ENCODE results near the gene UVRAG. TPM values are rescaled to one million over a fixed set of nuclear protein-coding genes. Genes with fewer than 3 reads are reported as not detected.
"Not testable (repeated sequence)": the region's sequence is repeated elsewhere in the genome, so short reads cannot be mapped to it uniquely, and the experiment has no call there.

The UVRAG gene
- total and polyA plus RNA-seq, 12 donors, result 5.0 to 18.3 (median 13.4) TPM

DNA sequence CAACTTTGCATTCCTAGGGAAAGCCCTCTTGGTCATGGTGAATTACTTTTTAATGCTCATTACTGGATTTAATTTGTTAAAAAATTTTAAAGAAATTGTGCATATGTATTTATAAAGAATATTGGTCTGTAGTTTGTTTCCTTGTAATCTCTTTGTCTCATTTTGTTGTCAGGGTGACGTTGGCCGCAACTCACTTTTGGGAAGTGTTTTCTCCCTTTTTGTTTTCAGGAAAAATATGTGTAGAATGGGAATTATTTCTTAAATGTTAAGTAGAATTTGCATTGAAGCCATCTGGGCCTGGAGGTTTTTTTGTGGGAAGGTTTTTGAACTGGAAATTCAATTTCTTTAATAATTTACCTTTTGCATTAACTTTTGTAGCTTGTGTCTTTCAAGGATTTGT is 149.1 kb downstream of the UVRAG start:
- intact Hi-C loops (cut with DNase I), result no loop called here
- H3K27me3 ChIP-seq, result no peaks in the 10 kb centered on the region
- H3K9me3 ChIP-seq, result peaks cover 0 to 2% (median 0%) of the 10 kb centered on the region in 11 donors
- TF ChIP-seq, protein P1, sequence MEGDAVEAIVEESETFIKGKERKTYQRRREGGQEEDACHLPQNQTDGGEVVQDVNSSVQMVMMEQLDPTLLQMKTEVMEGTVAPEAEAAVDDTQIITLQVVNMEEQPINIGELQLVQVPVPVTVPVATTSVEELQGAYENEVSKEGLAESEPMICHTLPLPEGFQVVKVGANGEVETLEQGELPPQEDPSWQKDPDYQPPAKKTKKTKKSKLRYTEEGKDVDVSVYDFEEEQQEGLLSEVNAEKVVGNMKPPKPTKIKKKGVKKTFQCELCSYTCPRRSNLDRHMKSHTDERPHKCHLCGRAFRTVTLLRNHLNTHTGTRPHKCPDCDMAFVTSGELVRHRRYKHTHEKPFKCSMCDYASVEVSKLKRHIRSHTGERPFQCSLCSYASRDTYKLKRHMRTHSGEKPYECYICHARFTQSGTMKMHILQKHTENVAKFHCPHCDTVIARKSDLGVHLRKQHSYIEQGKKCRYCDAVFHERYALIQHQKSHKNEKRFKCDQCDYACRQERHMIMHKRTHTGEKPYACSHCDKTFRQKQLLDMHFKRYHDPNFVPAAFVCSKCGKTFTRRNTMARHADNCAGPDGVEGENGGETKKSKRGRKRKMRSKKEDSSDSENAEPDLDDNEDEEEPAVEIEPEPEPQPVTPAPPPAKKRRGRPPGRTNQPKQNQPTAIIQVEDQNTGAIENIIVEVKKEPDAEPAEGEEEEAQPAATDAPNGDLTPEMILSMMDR (IDR thresholded peaks at IDR 0.05), result no peak
- DNase-seq, result no peak
- peaks cover 0 to 26% (median 9%) of the 10 kb centered on the region in 9 donors for H3K4me1 ChIP-seq
- no peak overlapping the region for H3K27ac ChIP-seq
- 95 to 99% methylated on average over 2 of the region's 2 CpGs for WGBS, 2 donors
- no peak overlapping the region for H3K4me3 ChIP-seq
- peaks cover 0 to 14% (median 0%) of the 10 kb centered on the region in 9 donors for H3K36me3 ChIP-seq
- ATAC-seq, result no peak

DNA sequence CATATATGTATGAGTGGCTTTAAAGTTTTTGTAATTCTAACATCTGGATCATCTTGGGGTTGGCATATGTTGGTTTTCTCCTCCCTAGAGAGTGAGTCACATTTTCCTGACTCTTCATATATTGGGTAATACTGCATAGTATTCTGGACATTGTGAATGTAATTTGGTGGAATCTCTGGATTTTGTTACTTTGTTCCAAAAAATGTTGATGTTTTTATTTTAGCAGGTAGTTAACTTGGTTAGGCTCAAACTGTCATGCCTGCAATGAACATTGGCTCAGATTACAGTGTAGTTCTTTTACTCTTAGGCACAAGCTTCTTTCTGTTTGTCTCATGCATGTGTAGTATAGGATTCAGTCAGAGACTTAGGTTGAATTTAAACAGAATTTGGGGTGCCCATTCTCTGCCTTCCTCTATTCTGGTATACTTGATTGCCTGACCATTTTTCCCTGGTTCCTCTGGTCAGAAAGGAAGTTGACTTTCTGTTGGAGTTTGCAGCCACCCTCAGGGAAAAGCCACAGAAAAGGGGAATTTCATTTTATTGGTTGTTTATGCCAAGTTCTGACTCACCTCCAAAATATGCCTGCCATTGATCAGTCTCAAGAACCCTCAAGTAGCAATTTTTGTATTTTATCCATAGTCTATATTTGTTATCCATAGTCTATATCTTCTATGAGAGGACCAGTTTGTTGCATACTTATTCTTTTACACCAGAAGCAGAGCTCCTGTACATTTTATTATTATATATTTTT is 151.7 kb downstream of the UVRAG start:
- ATAC-seq, result no peak
- H3K27me3 ChIP-seq, result no peaks in the 10 kb centered on the region
- peaks cover 0 to 26% (median 9%) of the 10 kb centered on the region in 9 donors for H3K4me1 ChIP-seq
- intact Hi-C loops (cut with DNase I), result no loop called here
- peaks cover 0 to 14% (median 0%) of the 10 kb centered on the region in 9 donors for H3K36me3 ChIP-seq
- H3K27ac ChIP-seq, result no peak overlapping the region
- TF ChIP-seq, protein P1 (IDR thresholded peaks at IDR 0.05), result no peak
- H3K9me3 ChIP-seq, result peaks cover 0 to under 1% (median 0%) of the 10 kb centered on the region in 11 donors
- no peak overlapping the region for H3K4me3 ChIP-seq
- DNase-seq, result no peak

DNA sequence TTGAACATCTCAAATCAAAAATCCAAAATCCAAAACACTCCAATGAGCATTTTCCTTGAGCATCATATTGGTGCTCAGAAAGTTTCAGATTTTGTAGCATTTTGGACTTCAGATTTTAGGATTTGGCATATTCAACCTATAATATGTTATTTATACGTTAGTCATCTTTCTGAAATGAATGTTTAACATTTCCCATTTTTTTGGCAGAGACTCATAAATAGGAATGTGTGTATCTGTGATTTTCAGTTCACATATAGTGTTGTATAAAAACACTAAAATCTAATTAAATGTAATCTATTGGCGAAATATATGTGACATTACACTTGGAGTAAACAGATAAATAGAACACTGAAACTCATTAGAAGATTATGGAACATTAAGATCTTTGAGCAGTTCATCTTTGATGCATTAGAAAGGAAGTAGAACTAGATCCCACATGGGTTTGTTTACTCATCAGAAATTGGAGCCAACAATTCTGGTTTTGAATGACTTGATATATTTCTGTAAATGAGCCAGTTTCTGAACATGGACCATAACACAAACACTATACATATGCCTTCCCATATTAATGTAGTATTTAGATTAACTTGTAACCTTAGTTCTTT is 153.1 kb downstream of the UVRAG start:
- WGBS, 2 donors, result 76 to 90% methylated on average over 2 of the region's 2 CpGs
- Histone ChIP-seq H3K4me1 (peaks cover 0 to 26% (median 9%) of the 10 kb centered on the region in 9 donors), H3K27ac (no peak overlapping the region), H3K27me3 (no peaks in the 10 kb centered on the region), H3K4me3 (no peak overlapping the region), H3K9me3 (peaks cover 0 to 15% (median 5%) of the 10 kb centered on the region in 11 donors), H3K36me3 (peaks cover 0 to 4% (median 0%) of the 10 kb centered on the region in 9 donors)
- intact Hi-C loops (cut with DNase I), result no loop called here
- no peak for DNase-seq
- TF ChIP-seq, protein P1 (IDR thresholded peaks at IDR 0.05), result no peak
- no peak for ATAC-seq

DNA sequence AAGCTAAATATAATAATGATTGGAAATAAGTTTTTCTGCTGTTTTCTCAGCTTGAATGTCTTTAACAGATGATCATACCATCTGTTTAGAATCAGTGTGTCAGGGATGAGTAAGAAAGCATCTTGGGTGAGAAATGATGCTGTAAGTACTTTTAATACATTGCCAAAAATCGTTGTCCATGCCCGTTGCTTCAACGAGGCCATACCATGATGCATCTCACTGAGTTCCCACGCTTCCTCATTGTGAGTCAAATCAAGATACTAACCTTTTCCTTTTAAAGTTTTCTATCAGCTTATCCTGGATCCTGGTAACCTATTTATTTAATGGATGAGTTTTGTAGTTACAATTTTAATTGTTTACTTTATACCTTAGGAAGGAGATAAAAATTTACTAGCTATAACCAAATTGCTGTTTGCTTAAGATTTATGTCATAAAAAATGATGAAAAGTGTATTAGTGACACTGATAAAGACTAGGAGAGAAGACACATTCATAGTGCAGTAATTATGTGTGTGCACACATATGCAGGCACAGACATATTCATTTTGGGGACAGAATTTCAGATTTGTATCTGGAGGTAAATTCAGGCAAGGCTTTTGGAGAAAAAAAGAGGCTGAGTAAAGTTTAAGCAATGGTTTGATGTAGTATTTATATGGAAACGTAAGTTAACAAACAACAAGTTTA is 154.8 kb downstream of the UVRAG start:
- ATAC-seq (no peak), DNase-seq (no peak)
- Histone ChIP-seq H3K27me3 (no peaks in the 10 kb centered on the region), H3K9me3 (peaks cover 0 to 23% (median 5%) of the 10 kb centered on the region in 11 donors), H3K4me3 (no peak overlapping the region), H3K36me3 (no peaks in the 10 kb centered on the region), H3K4me1 (peaks cover 0 to 26% (median 9%) of the 10 kb centered on the region in 9 donors), H3K27ac (no peak overlapping the region)
- TF ChIP-seq, protein P1 (IDR thresholded peaks at IDR 0.05), result no peak
- intact Hi-C loops (cut with DNase I), result no loop called here
- WGBS, 2 donors, result 84 to 88% methylated on average over 5 of the region's 5 CpGs

DNA sequence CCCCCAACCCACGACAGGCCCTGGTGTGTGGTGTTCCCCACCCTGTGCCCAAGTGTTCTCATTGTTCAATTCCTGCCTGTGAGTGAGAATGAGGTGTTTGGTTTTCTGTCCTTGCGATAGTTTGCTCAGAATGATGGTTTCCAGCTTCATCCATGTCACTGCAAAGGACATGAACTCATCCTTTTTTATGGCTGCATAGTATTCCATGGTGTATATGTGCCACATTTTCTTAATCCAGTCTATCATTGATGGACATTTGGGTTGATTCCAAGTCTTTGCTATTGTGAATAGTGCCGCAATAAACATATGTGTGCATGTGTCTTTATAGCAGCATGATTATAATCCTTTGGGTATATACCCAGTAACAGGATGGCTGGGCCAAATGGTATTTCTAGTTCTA is 158.7 kb downstream of the UVRAG start:
- intact Hi-C loops (cut with DNase I); H3K4me1 ChIP-seq; H3K4me3 ChIP-seq; ATAC-seq; DNase-seq; H3K27ac ChIP-seq; H3K27me3 ChIP-seq; H3K36me3 ChIP-seq: not testable (repeated sequence)
- 98 to 100% methylated on average over 3 of the region's 3 CpGs for WGBS, 2 donors
- H3K9me3 ChIP-seq, result peaks cover 0 to 33% (median 5%) of the 10 kb centered on the region in 11 donors

DNA sequence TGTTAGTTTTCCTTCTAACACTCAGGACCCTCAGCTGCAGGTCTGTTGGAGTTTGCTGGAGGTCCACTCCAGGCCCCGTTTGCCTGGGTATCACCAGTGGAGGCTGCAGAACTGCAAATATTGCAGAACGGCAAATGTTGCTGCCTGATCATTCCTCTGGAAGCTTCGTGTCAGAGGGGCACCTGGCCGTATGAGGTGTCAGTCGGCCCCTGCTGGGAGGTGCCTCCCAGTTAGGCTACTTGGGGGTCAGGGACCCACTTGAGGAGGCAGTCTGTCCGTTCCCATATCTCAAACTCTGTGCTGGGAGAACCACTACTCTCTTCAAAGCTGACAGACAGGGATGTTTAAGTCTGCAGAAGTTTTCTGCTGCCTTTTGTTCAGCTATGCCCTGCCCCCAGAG is 164.1 kb downstream of the UVRAG start:
- Histone ChIP-seq H3K9me3 (peaks cover 0 to 12% (median 0%) of the 10 kb centered on the region in 11 donors), H3K36me3 (peaks cover 0 to 10% (median 6%) of the 10 kb centered on the region in 9 donors)
- ATAC-seq; H3K27me3 ChIP-seq; H3K27ac ChIP-seq; DNase-seq; H3K4me1 ChIP-seq; intact Hi-C loops (cut with DNase I); H3K4me3 ChIP-seq: not testable (repeated sequence)
- WGBS, 2 donors, result 88 to 90% methylated on average over 6 of the region's 6 CpGs
